ENCODE data around the gene BMPR1B. TPM values are rescaled to one million over a fixed set of nuclear protein-coding genes. Genes with fewer than 3 reads are reported as not detected.

BMPR1B gene
- total and polyA plus RNA-seq, 2 donors (not counting 1 experiment from before 2014, with no cell fraction given): not detected

DNA sequence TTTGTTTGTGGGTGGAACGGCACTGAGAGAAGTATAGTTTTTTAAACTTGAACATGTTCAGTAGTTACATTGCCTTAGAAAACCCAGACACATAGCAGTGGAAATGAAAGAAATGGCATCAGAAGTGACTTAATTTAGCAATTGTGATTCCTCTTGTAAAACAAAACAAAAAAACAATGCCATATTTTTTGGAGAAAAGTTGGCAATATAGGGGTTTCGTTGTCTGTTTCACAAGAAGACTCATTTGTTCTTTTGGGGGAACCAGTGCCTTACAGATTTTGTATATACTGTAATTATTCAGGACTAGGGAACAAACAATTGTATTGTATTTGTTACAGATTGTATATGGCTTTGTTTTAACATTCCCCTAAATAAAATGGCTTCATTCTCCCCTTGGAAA is 400.3 kb downstream of the BMPR1B start:
- no peak overlapping the region for H3K27ac ChIP-seq (ENCODE audit: low read length in 2 of 2)
- H3K27me3 ChIP-seq (replicated peaks in 1 of 4; ENCODE audit: control extremely low read depth in 1 of 4, control insufficient read depth in 3 of 4, insufficient read depth in 4 of 4, low read length in 3 of 4): no peaks in the 10 kb centered on the region
- H3K9ac ChIP-seq (ENCODE audit: low read length): no peak overlapping the region
- Mint-ChIP-seq H3K4me3 (no peak overlapping the region), H3K27ac (no peak overlapping the region), H3K27me3 (peaks cover 3% of the 10 kb centered on the region), H3K9me3 (ENCODE audit: insufficient read depth) (no peaks in the 10 kb centered on the region), H3K4me1 (no peaks in the 10 kb centered on the region)
- no peaks in the 10 kb centered on the region for H4K20me1 ChIP-seq (ENCODE audit: control insufficient read depth, insufficient read depth, low read length, poor library complexity, severe bottlenecking)
- H3K4me3 ChIP-seq (ENCODE audit: control extremely low read depth in 1 of 5, extremely low read depth in 1 of 5, insufficient read depth in 1 of 5, low read depth in 2 of 5, low read length in 4 of 5): no peak overlapping the region
- no peak for TF ChIP-seq CTCF (IDR thresholded peaks at IDR 0.05)
- no peak for TF ChIP-seq EZH2 (IDR thresholded peaks at IDR 0.05; ENCODE audit: borderline replicate concordance, insufficient read depth, low read depth, low read length, poor library complexity, severe bottlenecking)
- POLR2A ChIA-PET: no interaction called here
- no peak overlapping the region for H3K4me2 ChIP-seq (replicated peaks; ENCODE audit: low read depth, low read length, poor library complexity, severe bottlenecking)
- H3K9me3 ChIP-seq (ENCODE audit: control extremely low read depth in 1 of 3, control insufficient read depth in 2 of 3, insufficient read depth in 1 of 3, low read length in 2 of 3): no peaks in the 10 kb centered on the region
- intact Hi-C loops (cut with micrococcal nuclease): no loop called here
- H3K36me3 ChIP-seq (replicated peaks in 1 of 2; ENCODE audit: control extremely low read depth in 1 of 2, control insufficient read depth in 1 of 2, extremely low read depth in 1 of 2, insufficient read depth in 2 of 2, low read length in 1 of 2): no peaks in the 10 kb centered on the region
- no peaks in the 10 kb centered on the region for H3K79me2 ChIP-seq (ENCODE audit: control insufficient read depth, insufficient read depth, low read length)
- ATAC-seq (ENCODE audit: low read depth) (no peak), DNase-seq (no peak)
- no peaks in the 10 kb centered on the region for H3K4me1 ChIP-seq (ENCODE audit: control insufficient read depth in 2 of 2, insufficient read depth in 2 of 2, low read length in 2 of 2)
- CTCF ChIA-PET: no interaction called here
- no peak overlapping the region for H2AFZ ChIP-seq (ENCODE audit: insufficient read depth, low read depth, low read length, poor library complexity, severe bottlenecking)
- WGBS (ENCODE audit: insufficient coverage): no CpG with 5 or more reads among the region's 2 CpGs

DNA sequence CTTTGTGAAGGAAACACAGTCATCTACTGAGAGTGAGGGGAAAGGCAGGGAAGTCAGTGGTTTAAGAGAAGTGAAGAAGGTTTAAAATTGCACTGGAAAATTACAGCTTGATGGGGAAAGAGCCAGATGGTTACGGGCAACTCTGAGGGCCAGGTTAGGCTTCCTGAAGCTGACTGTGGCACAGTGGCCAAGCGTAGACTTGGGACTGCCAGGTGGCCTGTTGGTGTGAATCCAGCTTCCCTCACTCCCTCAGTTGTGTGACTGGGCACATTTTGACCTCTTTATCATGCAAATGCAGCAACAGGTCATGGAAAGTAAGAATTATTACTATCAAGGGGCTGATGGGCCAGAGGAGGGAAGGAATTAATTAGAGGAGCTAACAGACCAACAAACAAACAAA is 400.9 kb downstream of the BMPR1B start:
- H3K9me3 ChIP-seq (ENCODE audit: control extremely low read depth in 1 of 3, control insufficient read depth in 2 of 3, insufficient read depth in 1 of 3, low read length in 2 of 3): no peaks in the 10 kb centered on the region
- H3K79me2 ChIP-seq (ENCODE audit: control insufficient read depth, insufficient read depth, low read length): no peaks in the 10 kb centered on the region
- H4K20me1 ChIP-seq (ENCODE audit: control insufficient read depth, insufficient read depth, low read length, poor library complexity, severe bottlenecking): no peaks in the 10 kb centered on the region
- H3K4me2 ChIP-seq (replicated peaks; ENCODE audit: low read depth, low read length, poor library complexity, severe bottlenecking): no peak overlapping the region
- no peaks in the 10 kb centered on the region for H3K36me3 ChIP-seq (replicated peaks in 1 of 2; ENCODE audit: control extremely low read depth in 1 of 2, control insufficient read depth in 1 of 2, extremely low read depth in 1 of 2, insufficient read depth in 2 of 2, low read length in 1 of 2)
- intact Hi-C loops (cut with micrococcal nuclease): no loop called here
- no peaks in the 10 kb centered on the region for H3K27me3 ChIP-seq (replicated peaks in 1 of 4; ENCODE audit: control extremely low read depth in 1 of 4, control insufficient read depth in 3 of 4, insufficient read depth in 4 of 4, low read length in 3 of 4)
- Mint-ChIP-seq H3K27me3 (peaks cover 3% of the 10 kb centered on the region), H3K27ac (no peak overlapping the region), H3K4me3 (no peak overlapping the region), H3K9me3 (ENCODE audit: insufficient read depth) (no peaks in the 10 kb centered on the region), H3K4me1 (no peaks in the 10 kb centered on the region)
- ATAC-seq (ENCODE audit: low read depth): no peak
- H2AFZ ChIP-seq (ENCODE audit: insufficient read depth, low read depth, low read length, poor library complexity, severe bottlenecking): no peak overlapping the region
- TF ChIP-seq CTCF (IDR thresholded peaks at IDR 0.05) (no peak), EZH2 (IDR thresholded peaks at IDR 0.05; ENCODE audit: borderline replicate concordance, insufficient read depth, low read depth, low read length, poor library complexity, severe bottlenecking) (no peak)
- DNase-seq: no peak
- no peaks in the 10 kb centered on the region for H3K4me1 ChIP-seq (ENCODE audit: control insufficient read depth in 2 of 2, insufficient read depth in 2 of 2, low read length in 2 of 2)
- no peak overlapping the region for H3K9ac ChIP-seq (ENCODE audit: low read length)
- no peak overlapping the region for H3K27ac ChIP-seq (ENCODE audit: low read length in 2 of 2)
- H3K4me3 ChIP-seq (ENCODE audit: control extremely low read depth in 1 of 5, extremely low read depth in 1 of 5, insufficient read depth in 1 of 5, low read depth in 2 of 5, low read length in 4 of 5): no peak overlapping the region
- WGBS (ENCODE audit: insufficient coverage): 62% methylated on average over 2 of the region's 2 CpGs
- ChIA-PET POLR2A (no interaction called here), CTCF (no interaction called here)
